ENCODE measurements around the gene FASN.

DNA sequence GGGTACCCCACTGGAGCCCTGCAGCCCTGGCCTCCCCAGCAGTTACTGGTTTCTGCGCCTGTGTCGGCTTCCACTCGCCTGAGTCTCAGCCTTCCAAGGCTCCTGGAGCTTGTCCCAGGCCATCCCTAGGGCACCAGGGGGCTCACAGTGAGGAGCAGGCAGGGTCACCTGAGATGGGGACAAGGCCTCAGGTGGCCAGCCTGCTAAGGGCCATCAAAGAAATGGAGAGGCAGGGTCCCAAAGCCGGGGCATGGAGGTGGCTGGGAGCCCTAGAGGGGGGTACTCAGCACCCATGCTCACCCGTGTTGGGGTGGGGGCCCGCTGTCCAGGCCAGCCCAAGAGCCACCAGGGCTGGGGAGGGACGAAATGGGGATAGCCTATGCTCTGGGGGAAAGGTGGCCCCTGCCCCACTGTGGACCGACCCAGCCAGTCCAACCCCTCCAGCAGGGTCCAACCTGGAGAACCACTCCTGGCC is 1.3 kb downstream of the FASN start:
- TF ChIP-seq, protein P1, sequence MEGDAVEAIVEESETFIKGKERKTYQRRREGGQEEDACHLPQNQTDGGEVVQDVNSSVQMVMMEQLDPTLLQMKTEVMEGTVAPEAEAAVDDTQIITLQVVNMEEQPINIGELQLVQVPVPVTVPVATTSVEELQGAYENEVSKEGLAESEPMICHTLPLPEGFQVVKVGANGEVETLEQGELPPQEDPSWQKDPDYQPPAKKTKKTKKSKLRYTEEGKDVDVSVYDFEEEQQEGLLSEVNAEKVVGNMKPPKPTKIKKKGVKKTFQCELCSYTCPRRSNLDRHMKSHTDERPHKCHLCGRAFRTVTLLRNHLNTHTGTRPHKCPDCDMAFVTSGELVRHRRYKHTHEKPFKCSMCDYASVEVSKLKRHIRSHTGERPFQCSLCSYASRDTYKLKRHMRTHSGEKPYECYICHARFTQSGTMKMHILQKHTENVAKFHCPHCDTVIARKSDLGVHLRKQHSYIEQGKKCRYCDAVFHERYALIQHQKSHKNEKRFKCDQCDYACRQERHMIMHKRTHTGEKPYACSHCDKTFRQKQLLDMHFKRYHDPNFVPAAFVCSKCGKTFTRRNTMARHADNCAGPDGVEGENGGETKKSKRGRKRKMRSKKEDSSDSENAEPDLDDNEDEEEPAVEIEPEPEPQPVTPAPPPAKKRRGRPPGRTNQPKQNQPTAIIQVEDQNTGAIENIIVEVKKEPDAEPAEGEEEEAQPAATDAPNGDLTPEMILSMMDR (conservative IDR thresholded peaks at IDR 0.05; ENCODE audit: low read depth, low read length), result no peak
- no peak for TF ChIP-seq POLR2A (IDR thresholded peaks at IDR 0.05; ENCODE audit: low read depth, low read length)
- no peak for TF ChIP-seq RFX5 (IDR thresholded peaks at IDR 0.05; ENCODE audit: low read depth, low read length)
- TF ChIP-seq CHD1 (IDR thresholded peaks at IDR 0.05; ENCODE audit: low read depth, low read length), result no peak
- no peak for TF ChIP-seq RCOR1 (IDR thresholded peaks at IDR 0.05; ENCODE audit: insufficient replicate concordance, low read length)
- no peak for TF ChIP-seq RAD21 (IDR thresholded peaks at IDR 0.05; ENCODE audit: low read length)
- TF ChIP-seq FOS (IDR thresholded peaks at IDR 0.05; ENCODE audit: low read depth, low read length), result no peak
- TF ChIP-seq, protein P2, sequence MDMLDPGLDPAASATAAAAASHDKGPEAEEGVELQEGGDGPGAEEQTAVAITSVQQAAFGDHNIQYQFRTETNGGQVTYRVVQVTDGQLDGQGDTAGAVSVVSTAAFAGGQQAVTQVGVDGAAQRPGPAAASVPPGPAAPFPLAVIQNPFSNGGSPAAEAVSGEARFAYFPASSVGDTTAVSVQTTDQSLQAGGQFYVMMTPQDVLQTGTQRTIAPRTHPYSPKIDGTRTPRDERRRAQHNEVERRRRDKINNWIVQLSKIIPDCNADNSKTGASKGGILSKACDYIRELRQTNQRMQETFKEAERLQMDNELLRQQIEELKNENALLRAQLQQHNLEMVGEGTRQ (IDR thresholded peaks at IDR 0.05; ENCODE audit: low read depth, low read length), result no peak
- TF ChIP-seq SMC3 (IDR thresholded peaks at IDR 0.05; ENCODE audit: low read depth, low read length), result no peak
